Heart left ventricle (tissue), 16 donors: ENCODE data around the gene LACRT. TPM values are rescaled to one million over a fixed set of nuclear protein-coding genes. Genes with fewer than 3 reads are reported as not detected.

Source experiments
- ATAC-seq, 4 donors: fragments of 200-7000 bp; cut with Tn5 transposase; one replicate each; pipeline ENCODE4 v1.9.1; 2020 to 2022; ENCODE audit warnings: moderate library complexity in 4 of 4, mild to moderate bottlenecking in 3 of 4, moderate number of reproducible peaks in 1 of 4
- DNase-seq, 5 donors: peaks; one replicate each; pipeline ENCODE4 v3.0.0-alpha.2; 2020
- H3K27ac ChIP-seq, 12 donors: fragments of 200-600 bp; sonication (generic) in 4 of 12; one replicate each; pipeline versions ENCODE4 v1.5.0 to v1.8.0; 2016 to 2022; ENCODE audit warnings: mild to moderate bottlenecking in 2 of 12
- H3K27me3 ChIP-seq, 9 donors: fragments of 200-600 bp; sonication (generic) in 2 of 9; one replicate each; pipeline versions ENCODE4 v1.5.1 to v1.8.0; 2016 to 2022; ENCODE audit warnings: mild to moderate bottlenecking in 3 of 9
- H3K36me3 ChIP-seq, 9 donors: fragments of 200-600 bp; sonication (generic) in 2 of 9; one replicate each; pipeline versions ENCODE4 v1.5.0 to v1.8.0; 2018 to 2022; ENCODE audit warnings: mild to moderate bottlenecking in 2 of 9
- H3K4me1 ChIP-seq, 12 donors: fragments of 200-600 bp; sonication (generic) in 4 of 12; one replicate each; pipeline versions ENCODE4 v1.5.0 to v1.8.0; 2016 to 2022; ENCODE audit warnings: mild to moderate bottlenecking in 3 of 12
- H3K4me3 ChIP-seq, 12 donors: fragments of 200-600 bp; sonication (generic) in 4 of 12; one replicate each; pipeline versions ENCODE4 v1.5.0 to v1.8.0; 2017 to 2022; ENCODE audit warnings: mild to moderate bottlenecking in 9 of 12, moderate library complexity in 4 of 12
- H3K9me3 ChIP-seq, 12 donors: fragments of 200-600 bp; sonication (generic) in 4 of 12; one replicate each; pipeline versions ENCODE4 v1.5.0 to v1.8.0; 2016 to 2022; ENCODE audit warnings: mild to moderate bottlenecking in 1 of 12
- CTCF ChIP-seq, 12 donors: fragments of 200-600 bp; sonication (generic) in 4 of 12; IDR thresholded peaks; one replicate each; pipeline versions ENCODE4 v1.5.0 to v1.8.0; 2018 to 2022; ENCODE audit warnings: antibody characterized with exemption in 12 of 12, mild to moderate bottlenecking in 5 of 12
- POLR2A ChIP-seq, 2 donors: fragments of 450-650 bp; IDR thresholded peaks; one replicate each; pipeline ENCODE4 v1.6.1; 2017; ENCODE audit warnings: antibody characterized with exemption in 2 of 2, mild to moderate bottlenecking in 2 of 2, moderate library complexity in 2 of 2
- WGBS, 4 donors: extraction: QIAGEN DNeasy Blood & Tissue Kit in 2 of 4; methylation state at CpG; one replicate each; pipeline versions ENCODE4 v1.1.5 to v1.1.7; 2013 to 2018; 5-methylcytosine and 5-hydroxymethylcytosine counted together
- intact Hi-C, 10 donors: fragments of 100-400 bp; cut with DNase I; formaldehyde crosslinking; loops; one replicate each; pipeline versions ENCODE4 v1.11.1 to v1.14.2; 2022
- polyA plus RNA-seq, 2 donors: library from polyadenylated mRNA; stranded (reverse); fragments of 200-250 nt; gene quantifications; one replicate each; pipeline ENCODE4 v1.2.3, GENCODE V29; 2013
- total RNA-seq, 9 donors: library from RNA; depleted of rRNA in 2 of 9; stranded (reverse); fragments of >200 nt in 2 of 9; fragmentation: NEBNext Ultra II Directional in 3 of 9; extraction: Animal tissue kit (Norgen Biotek cat#: 25700) in 3 of 9; gene quantifications; one replicate each; pipeline versions ENCODE4 v1.1.0 to v1.2.4, GENCODE V29; 2016 to 2023
- donor health status: ischemic (EF 13 %, LVEDD 7.1; RV severe dilation, severe dysfunction).
- donor health status: healthy with polysubstance abuse.
- donor health status: DM: no; HTN: yes; CAD: no.
- donor health status: DM: no; HTN: no; CAD: no.
- donor health status: ischemic (EF 25% LVEDD 6.9; RV normal size, moderate dysfunction).
- donor health status: ischemic (EF 25% LVEDD 5.7; RV mildly dilated, moderate dysfunction).
- donor health status: healthy.
- donor health status: DM: yes; HTN: yes; CAD: no.
- donor health status: ischemic (EF 35%, LVEDD 5.7; RV mildly dilated, moderate dysfunction).
- donor health status: nonischemic (EF 11% LVEDD 7.7; RV severe dilation, severe dysfunction).
- donor health status: DM: yes; HTN: yes; CAD: no.
- donor health status: PGD.
- donor health status: ischemic (EF 29% LVEDD 5.4; RV normal size, mild dysfunction).
- donor health status: nonischemic (EF 23%, LVEDD 6.1; RV moderate dilation, normal function).

The LACRT gene
- total and polyA plus RNA-seq, 11 donors = not detected

- H3K4me1 ChIP-seq = no peaks in the 10 kb centered on the region
- ATAC-seq (no peak), DNase-seq (no peak)
- WGBS, 4 donors = 76 to 85% (median 84%) methylated on average over 6 of the region's 6 CpGs
- no peak overlapping the region for H3K4me3 ChIP-seq
- no peaks in the 10 kb centered on the region for H3K36me3 ChIP-seq
- H3K9me3 ChIP-seq = no peaks in the 10 kb centered on the region
- TF ChIP-seq CTCF (IDR thresholded peaks at IDR 0.05) (no peak), POLR2A (IDR thresholded peaks at IDR 0.05) (no peak)
- intact Hi-C loops = no loop called here
- peaks cover 0 to 28% (median 0%) of the 10 kb centered on the region in 9 donors for H3K27me3 ChIP-seq
- no peak overlapping the region for H3K27ac ChIP-seq
Measured at GRCh38 chr12:54657105-54657607, 22.5 kb upstream of the LACRT start.

DNA sequence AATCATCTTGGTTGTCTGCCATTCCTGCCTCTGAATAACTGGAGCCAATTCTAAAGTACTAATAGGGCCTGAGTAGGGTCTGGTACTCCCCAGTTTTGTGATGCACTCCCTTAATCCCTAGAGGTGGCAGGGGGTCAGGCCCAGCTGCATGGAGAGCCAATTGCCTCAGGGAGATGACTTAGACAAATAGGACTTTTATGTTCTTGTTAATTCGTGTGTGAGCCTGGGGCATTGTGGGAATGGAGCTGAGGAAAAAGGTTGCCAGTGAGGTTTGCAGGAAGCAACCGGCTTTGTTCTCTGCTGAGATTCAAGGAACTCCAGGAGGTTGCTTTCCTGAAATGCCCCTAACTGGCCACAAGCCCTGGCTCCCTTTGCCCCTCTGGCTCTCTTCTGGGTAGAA is 20.2 kb upstream of the LACRT start:
- Histone ChIP-seq H3K4me1 (no peaks in the 10 kb centered on the region), H3K27me3 (peaks cover 0 to 25% (median 0%) of the 10 kb centered on the region in 9 donors), H3K4me3 (no peak overlapping the region), H3K27ac (no peak overlapping the region), H3K9me3 (no peaks in the 10 kb centered on the region), H3K36me3 (no peaks in the 10 kb centered on the region)
- DNase-seq (no peak), ATAC-seq (no peak)
- TF ChIP-seq POLR2A (IDR thresholded peaks at IDR 0.05) = no peak
- no peak for TF ChIP-seq CTCF (IDR thresholded peaks at IDR 0.05)
- intact Hi-C loops = no loop called here
- WGBS, 4 donors = 33 to 45% (median 41%) methylated on average over 2 of the region's 2 CpGs

DNA sequence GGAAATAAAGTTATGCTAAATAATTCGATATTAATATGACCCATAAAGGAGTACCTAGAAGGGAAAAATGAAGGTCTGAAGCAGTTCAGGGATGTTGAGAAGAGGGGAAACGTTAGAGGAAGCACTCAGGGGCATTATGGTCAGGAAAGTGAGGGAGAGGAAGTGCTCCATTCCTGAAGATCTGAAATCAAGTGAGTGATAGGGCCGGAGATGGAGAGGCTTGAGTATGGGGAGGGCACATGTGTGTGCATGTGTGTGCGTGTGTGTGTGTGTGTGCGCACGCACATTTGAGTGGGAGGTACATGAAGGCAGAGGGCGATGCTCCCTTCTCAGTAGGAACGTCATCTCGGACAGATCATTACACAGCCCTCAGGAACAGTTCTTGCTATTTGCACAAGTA is 18.3 kb upstream of the LACRT start:
- intact Hi-C loops = no loop called here

GRCh38 chr12:54650889-54651288 is 16.2 kb upstream of the LACRT start:
- H3K27me3 ChIP-seq = peaks cover 0 to 7% (median 0%) of the 10 kb centered on the region in 9 donors
- DNase-seq (no peak), ATAC-seq (no peak)
- no peak overlapping the region for H3K4me3 ChIP-seq
- WGBS, 4 donors = 84 to 87% (median 86%) methylated on average over 5 of the region's 5 CpGs
- intact Hi-C loops = no loop called here
- no peaks in the 10 kb centered on the region for H3K9me3 ChIP-seq
- H3K27ac ChIP-seq = no peak overlapping the region
- H3K36me3 ChIP-seq = no peaks in the 10 kb centered on the region
- no peaks in the 10 kb centered on the region for H3K4me1 ChIP-seq
- TF ChIP-seq POLR2A (IDR thresholded peaks at IDR 0.05) (no peak), CTCF (IDR thresholded peaks at IDR 0.05) (no peak)

More for the DNA sequence above, 18.3 kb upstream of the LACRT start:
- H3K4me1 ChIP-seq = no peaks in the 10 kb centered on the region
- H3K9me3 ChIP-seq = no peaks in the 10 kb centered on the region
- peaks cover 0 to 10% (median 0%) of the 10 kb centered on the region in 9 donors for H3K27me3 ChIP-seq
- no peak for ATAC-seq
- no peak overlapping the region for H3K27ac ChIP-seq
- no peak for DNase-seq
- TF ChIP-seq POLR2A (IDR thresholded peaks at IDR 0.05) = no peak
- TF ChIP-seq CTCF (IDR thresholded peaks at IDR 0.05) = no peak
- 70 to 82% (median 74%) methylated on average over 9 of the region's 9 CpGs for WGBS, 4 donors
- no peaks in the 10 kb centered on the region for H3K36me3 ChIP-seq
- no peak overlapping the region for H3K4me3 ChIP-seq
